ENCODE data around the gene ADIPOQ.

Gene ADIPOQ

GRCh38 chr3:186806089-186807055 lies 36.1 kb upstream of the ADIPOQ start, which contains the start of gene RFC4 (continued):
- TF ChIP-seq ZNF660 (tag by site-specific recombination; IDR thresholded peaks at IDR 0.05) (peak; percentile 100), ZNF335 (tag by site-specific recombination; conservative IDR thresholded peaks at IDR 0.05) (peak; percentile 94), KLF9 (tag by site-specific recombination; IDR thresholded peaks at IDR 0.05; ENCODE audit: low read depth) (peak; percentile 73), ZNF76 (tag by site-specific recombination; IDR thresholded peaks at IDR 0.05; ENCODE audit: borderline replicate concordance, low read depth) (peak; percentile 85), SP2 (tag by site-specific recombination; IDR thresholded peaks at IDR 0.05) (peak; percentile 73), ZNF324 (tag by site-specific recombination; IDR thresholded peaks at IDR 0.05) (0 out of 2 replicates have a peak, but pooled peaks have one; percentile 3), ZBTB1 (tag by site-specific recombination; IDR thresholded peaks at IDR 0.05) (no peak), YY1 (tag by site-specific recombination; IDR thresholded peaks at IDR 0.05) (0 out of 2 replicates have a peak, but pooled peaks have one; percentile 10), ZNF585B (tag by site-specific recombination; IDR thresholded peaks at IDR 0.05) (no peak), ZNF692 (tag by site-specific recombination; IDR thresholded peaks at IDR 0.05) (no peak; the same call in 1 of the 2 replicates), PBX3 (CRISPR knock-in tag; IDR thresholded peaks at IDR 0.05) (peak; percentile 91; the same call in 1 of the 2 replicates), ZNF366 (tag by site-specific recombination; conservative IDR thresholded peaks at IDR 0.05) (no peak), ZNF544 (tag by site-specific recombination; IDR thresholded peaks at IDR 0.05) (no peak), ZSCAN30 (tag by site-specific recombination; IDR thresholded peaks at IDR 0.05) (0 out of 2 replicates have a peak, but pooled peaks have one; percentile 22), HIC1 (tag by site-specific recombination; IDR thresholded peaks at IDR 0.05) (peak; percentile 92), ZBTB11 (tag by site-specific recombination; conservative IDR thresholded peaks at IDR 0.05; ENCODE audit: low read depth) (peak; percentile 95), KLF17 (tag by site-specific recombination; IDR thresholded peaks at IDR 0.05) (0 out of 2 replicates have a peak, but pooled peaks have one; percentile 37), ZBTB6 (tag by site-specific recombination; IDR thresholded peaks at IDR 0.05) (no peak), ZFP3 (tag by site-specific recombination; IDR thresholded peaks at IDR 0.05; ENCODE audit: low read depth) (peak; percentile 39; the same call in 1 of the 2 replicates), ZFP37 (tag by site-specific recombination; IDR thresholded peaks at IDR 0.05) (peak; percentile 86), ZNF37A (tag by site-specific recombination; IDR thresholded peaks at IDR 0.05) (no peak), ZEB2 (tag by site-specific recombination; IDR thresholded peaks at IDR 0.05) (peak; percentile 95), INSM2 (tag by site-specific recombination; IDR thresholded peaks at IDR 0.05) (0 out of 2 replicates have a peak, but pooled peaks have one; percentile 46)

Data from HEK293 (cell line).